IMR-90 (cell line): ENCODE results near the gene TCHP. TPM values are rescaled to one million over a fixed set of nuclear protein-coding genes. Genes with fewer than 3 reads are reported as not detected.

Experiments used
- ATAC-seq: fragments of 200-7000 bp; cut with Tn5 transposase; 2 replicates; pipeline ENCODE4 v1.9.1; 2020; ENCODE audit warnings: low read depth, mild to moderate bottlenecking, moderate library complexity
- BruUV-seq: library from RNA; stranded (reverse); fragments of 400-500 nt; replicated peaks from 2 replicates; lab custom pipeline; 2021; lab: Mats Ljungman, UMichigan
- CTCF ChIA-PET: fragments of 300-600 bp; formaldehyde crosslinking; extraction: SDS; loops from one replicate; lab custom pipeline; 2021; ENCODE audit warnings: antibody characterized with exemption; lab: Yijun Ruan, JAX
- POLR2A ChIA-PET: fragments of 300-600 bp; sonication (Branson Sonifier 250); formaldehyde crosslinking; loops from one replicate; lab custom pipeline; 2022; ENCODE audit warnings: antibody characterized with exemption; ENCODE audit not compliant: unreplicated experiment; lab: Charles Lee
- DNase-seq: peaks from one replicate; pipeline ENCODE4 v3.0.0; 2013
- H2AFZ ChIP-seq: replicated peaks from 2 replicates; pipeline ENCODE3; 2013; ENCODE audit warnings: low read length, mild to moderate bottlenecking; ENCODE audit not compliant: poor library complexity
- H2AK5ac ChIP-seq: 2 replicates; pipeline ENCODE4 v1.6.1; 2013; ENCODE audit warnings: low read depth, low read length, inconsistent platforms
- H2AK9ac ChIP-seq: replicated peaks from 2 replicates; pipeline ENCODE3; 2013; ENCODE audit warnings: mild to moderate bottlenecking, low read depth, low read length, moderate library complexity; ENCODE audit not compliant: poor library complexity
- H2BK120ac ChIP-seq: 2 replicates; pipeline ENCODE4 v1.6.1; 2013; ENCODE audit warnings: low read depth, low read length, inconsistent platforms
- H2BK15ac ChIP-seq: 3 replicates; pipeline ENCODE4 v1.6.1; 2013; ENCODE audit warnings: low read depth, low read length, inconsistent platforms
- H2BK20ac ChIP-seq: 2 replicates; pipeline ENCODE4 v1.6.1; 2013; ENCODE audit warnings: low read depth, mild to moderate bottlenecking, inconsistent platforms, low read length, moderate library complexity
- H2BK5ac ChIP-seq: 2 replicates; pipeline ENCODE4 v1.6.1; 2013; ENCODE audit warnings: mild to moderate bottlenecking, low read depth, low read length, inconsistent platforms; ENCODE audit not compliant: poor library complexity, severe bottlenecking
- H3K14ac ChIP-seq: replicated peaks from 2 replicates; pipeline ENCODE4 v1.6.1; 2013; ENCODE audit warnings: low read depth, low read length, inconsistent platforms
- H3K18ac ChIP-seq: 2 replicates; pipeline ENCODE4 v1.6.1; 2013; ENCODE audit warnings: low read depth, low read length, control low read depth
- H3K23ac ChIP-seq: 2 replicates; pipeline ENCODE4 v1.6.1; 2013; ENCODE audit warnings: low read depth, low read length, inconsistent platforms
- H3K27ac ChIP-seq: 2 replicates; pipeline ENCODE4 v1.5.1; 2013; ENCODE audit warnings: mild to moderate bottlenecking, control low read depth, low read length; ENCODE audit not compliant: insufficient read depth
- H3K27me3 ChIP-seq: 2 replicates; pipeline ENCODE4 v1.6.1; 2013; ENCODE audit warnings: low read length; ENCODE audit not compliant: control insufficient read depth, insufficient read depth
- H3K36me3 ChIP-seq: 2 replicates; pipeline ENCODE4 v1.6.1; 2013; ENCODE audit warnings: low read length, mixed read lengths; ENCODE audit not compliant: control insufficient read depth, insufficient read depth
- H3K4ac ChIP-seq: 2 replicates; pipeline ENCODE4 v1.6.1; 2013; ENCODE audit warnings: low read depth, low read length, inconsistent platforms
- H3K4me1 ChIP-seq: 2 replicates; pipeline ENCODE4 v1.6.1; 2013; ENCODE audit warnings: low read length, mixed read lengths; ENCODE audit not compliant: control insufficient read depth, insufficient read depth
- H3K4me2 ChIP-seq: 2 replicates; pipeline ENCODE4 v1.6.1; 2013; ENCODE audit warnings: low read depth, mild to moderate bottlenecking, control low read depth, low read length, moderate library complexity
- H3K4me3 ChIP-seq: 2 replicates; pipeline ENCODE4 v1.5.1; 2013; ENCODE audit warnings: low read depth, mild to moderate bottlenecking, control low read depth, low read length, moderate library complexity; ENCODE audit not compliant: insufficient read depth
- H3K56ac ChIP-seq: 2 replicates; pipeline ENCODE4 v1.6.1; 2013; ENCODE audit warnings: low read length, inconsistent platforms; ENCODE audit not compliant: insufficient read depth; ENCODE audit errors: extremely low read depth
- H3K79me1 ChIP-seq, 2 experiments: 2 replicates each; pipeline ENCODE4 v1.6.1; 2013; ENCODE audit warnings: low read length in 2 of 2, inconsistent platforms in 1 of 2, low read depth in 1 of 2
- H3K9ac ChIP-seq: 2 replicates; pipeline ENCODE4 v1.6.1; 2013; ENCODE audit warnings: low read depth, low read length, control low read depth
- H3K9me1 ChIP-seq: 2 replicates; pipeline ENCODE4 v1.6.1; 2013; ENCODE audit warnings: low read length, inconsistent platforms; ENCODE audit not compliant: insufficient read depth
- H3K9me3 ChIP-seq: 2 replicates; pipeline ENCODE4 v1.6.1; 2013; ENCODE audit warnings: low read length; ENCODE audit not compliant: control insufficient read depth, insufficient read depth
- H4K20me1 ChIP-seq: 2 replicates; pipeline ENCODE4 v1.6.1; 2013; ENCODE audit warnings: low read length, inconsistent platforms; ENCODE audit not compliant: insufficient read depth
- H4K5ac ChIP-seq: 2 replicates; pipeline ENCODE4 v1.6.1; 2013; ENCODE audit warnings: mild to moderate bottlenecking, low read depth, low read length, control low read depth
- H4K8ac ChIP-seq, 2 experiments: 2 replicates each; pipeline ENCODE4 v1.6.1; 2013; ENCODE audit warnings: low read depth in 2 of 2, low read length in 2 of 2, control low read depth in 1 of 2, inconsistent platforms in 1 of 2
- H4K91ac ChIP-seq: 2 replicates; pipeline ENCODE4 v1.6.1; 2013; ENCODE audit warnings: low read depth, low read length, inconsistent platforms; ENCODE audit not compliant: insufficient read depth
- BHLHE40 ChIP-seq: fragments of 150-350 bp; IDR thresholded peaks from 2 replicates; pipeline ENCODE4 v1.6.1; 2016; ENCODE audit warnings: mild to moderate bottlenecking, low read depth, low read length
- CEBPB ChIP-seq: IDR thresholded peaks from 2 replicates; pipeline ENCODE4 v1.6.1; 2012; ENCODE audit warnings: low read depth, low read length, improper control_type of control experiment
- CTCF ChIP-seq: conservative IDR thresholded peaks from 2 replicates; pipeline ENCODE4 v1.5.1; 2012; ENCODE audit warnings: mild to moderate bottlenecking, low read depth, low read length, improper control_type of control experiment
- ELK1 ChIP-seq: fragments of 150-350 bp; IDR thresholded peaks from 2 replicates; pipeline ENCODE4 v1.6.1; 2016; ENCODE audit warnings: low read depth, mild to moderate bottlenecking, low read length, moderate library complexity, borderline replicate concordance
- FOS ChIP-seq: fragments of 150-350 bp; IDR thresholded peaks from 2 replicates; pipeline ENCODE4 v1.6.1; 2016; ENCODE audit warnings: low read depth, low read length
- MAFK ChIP-seq: IDR thresholded peaks from 2 replicates; pipeline ENCODE4 v1.6.1; 2012; ENCODE audit warnings: low read depth, low read length, improper control_type of control experiment
- MAZ ChIP-seq: IDR thresholded peaks from 2 replicates; pipeline ENCODE4 v1.6.1; 2012; ENCODE audit warnings: low read depth, mild to moderate bottlenecking, low read length, improper control_type of control experiment, moderate library complexity, borderline replicate concordance
- MXI1 ChIP-seq: IDR thresholded peaks from 2 replicates; pipeline ENCODE4 v1.6.1; 2012; ENCODE audit warnings: low read depth, mild to moderate bottlenecking, low read length, moderate library complexity, borderline replicate concordance
- NFE2L2 ChIP-seq: fragments of 150-350 bp; IDR thresholded peaks from 2 replicates; pipeline ENCODE4 v1.6.1; 2016; ENCODE audit warnings: low read depth, mild to moderate bottlenecking, low read length
- POLR2A ChIP-seq: IDR thresholded peaks from 2 replicates; pipeline ENCODE4 v1.6.1; 2012; ENCODE audit warnings: mild to moderate bottlenecking, low read depth, low read length
- RFX5 ChIP-seq: IDR thresholded peaks from 2 replicates; pipeline ENCODE4 v1.8.0; 2012; ENCODE audit warnings: low read depth, mild to moderate bottlenecking, low read length, moderate library complexity
- SMC3 ChIP-seq: fragments of 150-350 bp; IDR thresholded peaks from 2 replicates; pipeline ENCODE4 v1.6.1; 2016; ENCODE audit warnings: low read depth, mild to moderate bottlenecking, antibody characterized with exemption, low read length, moderate library complexity
- USF2 ChIP-seq: fragments of 150-350 bp; IDR thresholded peaks from 2 replicates; pipeline ENCODE4 v1.6.1; 2017; ENCODE audit warnings: mild to moderate bottlenecking, antibody characterized with exemption, low read length, low read depth
- WGBS, 2 experiments: methylation state at CpG; one replicate each; pipeline versions ENCODE4 v1.1.5 to v1.1.7; 2013; ENCODE audit warnings: missing lambda C conversion rate in 2 of 2; ENCODE audit not compliant: insufficient read length in 1 of 2; ENCODE audit errors: extremely low coverage in 2 of 2; 5-methylcytosine and 5-hydroxymethylcytosine counted together
- dilution Hi-C: fragments of 300-500 bp; cut with HindIII; formaldehyde crosslinking; loops from one replicate; pipeline ENCODE4 v1.14.3; 2018; ENCODE audit warnings: low sequenced_read_pairs; ENCODE audit not compliant: unreplicated experiment
- in situ Hi-C: fragments of 300-500 bp; cut with MboI; formaldehyde crosslinking; loops from 3 replicates; pipeline ENCODE4 v1.14.3; 2019; ENCODE audit warnings: low sequenced_read_pairs, inconsistent platforms, mixed read lengths
- intact Hi-C: fragments of 100-400 bp; cut with micrococcal nuclease; formaldehyde crosslinking; loops from 2 replicates; pipeline ENCODE4 v1.10.0; 2022
- polyA plus RNA-seq, 3 experiments: library from polyadenylated mRNA; depleted of rRNA; stranded (reverse); fragments of >200 nt; gene quantifications; 2 replicates each; pipeline ENCODE4 v1.2.3, GENCODE V29; 2012; ENCODE audit warnings: low replicate concordance in 1 of 3
- total RNA-seq: library from RNA; depleted of rRNA; stranded (reverse); fragments of >200 nt; gene quantifications from 2 replicates; pipeline ENCODE4 v1.2.3, GENCODE V29; 2012

TCHP gene
- total and polyA plus RNA-seq, 2 of the 4 experiments (the other 2 are of a cell fraction), result 6.1 to 13.4 TPM

GRCh38 chr12:109860977-109861376 is 39.1 kb upstream of the TCHP start:
- Histone ChIP-seq H3K36me3 (peaks cover 19% of the 10 kb centered on the region), H3K9me3 (no peaks in the 10 kb centered on the region), H3K27me3 (no peaks in the 10 kb centered on the region), H3K56ac (no peak overlapping the region), H3K4ac (no peak overlapping the region), H3K9ac (no peak overlapping the region), H2AFZ (no peak overlapping the region), H3K14ac (no peak overlapping the region), H2BK15ac (no peak overlapping the region), H2BK5ac (no peak overlapping the region), H2AK9ac (no peak overlapping the region), H4K91ac (no peak overlapping the region), H3K18ac (no peak overlapping the region), H3K27ac (no peak overlapping the region), H2BK20ac (no peak overlapping the region), H3K9me1 (peaks cover 17% of the 10 kb centered on the region), H4K8ac (no peak overlapping the region), H3K4me1 (peaks cover 10% of the 10 kb centered on the region), H4K20me1 (peaks cover 29% of the 10 kb centered on the region), H3K23ac (no peak overlapping the region), H3K4me3 (no peak overlapping the region), H2BK120ac (no peak overlapping the region), H3K4me2 (no peak overlapping the region), H2AK5ac (no peak overlapping the region), H4K5ac (no peak overlapping the region), H3K79me1 (peaks cover 7 to 46% of the 10 kb centered on the region in 2 experiments)
- in situ Hi-C loops (no loop called here), intact Hi-C loops (no loop called here), dilution Hi-C loops (no loop called here)
- no TSS peak for BruUV-seq
- ATAC-seq, result no peak
- ChIA-PET CTCF (no interaction called here), POLR2A (no interaction called here)
- WGBS, 2 experiments, result no CpG with 5 or more reads among the region's 5 CpGs
- DNase-seq, result no peak
- TF ChIP-seq MXI1 (no peak), RFX5 (no peak), POLR2A (no peak), ELK1 (no peak), SMC3 (no peak), NFE2L2 (no peak), CTCF (no peak), USF2 (no peak), BHLHE40 (no peak), MAZ (no peak), CEBPB (no peak), MAFK (no peak), FOS (no peak)
